ENCODE data around the gene DNAJC27. TPM values are rescaled to one million over a fixed set of nuclear protein-coding genes. Genes with fewer than 3 reads are reported as not detected.

The DNAJC27 gene
- total and polyA plus RNA-seq, 2 of the 13 experiments (the other 11 are each of a cell fraction or from before 2014, with no cell fraction given) = 3.1 to 3.7 TPM

GRCh38 chr2:24955232-24955631 is 16.5 kb downstream of the DNAJC27 start:
- H3K9ac ChIP-seq (ENCODE audit: insufficient read depth, low read depth, low read length) = no peak overlapping the region
- intact Hi-C loops (cut with micrococcal nuclease; ENCODE audit: unreplicated experiment) = no loop called here
- no peak overlapping the region for H2AFZ ChIP-seq (ENCODE audit: low read length)
- no peaks in the 10 kb centered on the region for H3K79me2 ChIP-seq (ENCODE audit: insufficient read depth, low read length)
- H3K4me1 ChIP-seq (ENCODE audit: insufficient read depth, low read length) = no peaks in the 10 kb centered on the region
- no peaks in the 10 kb centered on the region for H4K20me1 ChIP-seq (ENCODE audit: insufficient read depth, low read length)
- ATAC-seq = no peak
- H3K27ac ChIP-seq (ENCODE audit: extremely low read length, insufficient read depth, low read length) = no peak overlapping the region
- H3K27me3 ChIP-seq (ENCODE audit: control insufficient read depth in 1 of 2, insufficient read depth in 2 of 2, low read length in 2 of 2) = no peaks in the 10 kb centered on the region
- FAIRE-seq = no peak
- no peak overlapping the region for H3K4me3 ChIP-seq (replicated peaks in 1 of 3; ENCODE audit: insufficient read depth in 1 of 3, low read depth in 2 of 3, low read length in 3 of 3)
- ChIA-PET CTCF (ENCODE audit: low intra/inter-chr PET ratio, low total read pairs) (no interaction called here), POLR2A (no interaction called here)
- BruUV-seq (replicated peaks) = no TSS peak
- no peak overlapping the region for H3K4me2 ChIP-seq (ENCODE audit: low read depth, low read length)
- no peak for DNase-seq (ENCODE audit: low spot score)
- TF ChIP-seq ZNF354B (CRISPR knock-in tag; IDR thresholded peaks at IDR 0.05) (no peak), TEAD2 (CRISPR knock-in tag; IDR thresholded peaks at IDR 0.05) (no peak), TBX3 (IDR thresholded peaks at IDR 0.05; ENCODE audit: borderline replicate concordance) (no peak), ZNF639 (CRISPR knock-in tag; conservative IDR thresholded peaks at IDR 0.05) (no peak), ZNF34 (CRISPR knock-in tag; IDR thresholded peaks at IDR 0.05; ENCODE audit: borderline replicate concordance) (no peak), ZNF776 (CRISPR knock-in tag; IDR thresholded peaks at IDR 0.05) (no peak), ELK4 (CRISPR knock-in tag; IDR thresholded peaks at IDR 0.05; ENCODE audit: borderline replicate concordance) (no peak), NFE2L1 (CRISPR knock-in tag; IDR thresholded peaks at IDR 0.05; ENCODE audit: borderline replicate concordance) (no peak), ZXDC (CRISPR knock-in tag; IDR thresholded peaks at IDR 0.05) (no peak)
- peaks cover 9% of the 10 kb centered on the region; the same call in 1 of the 2 replicates for H3K9me3 ChIP-seq (ENCODE audit: low read length)
- H3K36me3 ChIP-seq (replicated peaks in 1 of 2; ENCODE audit: control insufficient read depth in 1 of 2, insufficient read depth in 2 of 2, low read length in 2 of 2) = peaks cover 11 to 69% of the 10 kb centered on the region in 2 experiments
- in situ Hi-C loops (cut with HindIII; ENCODE audit: extremely low pct_ligation_motif_present, low pct_unique_long_range_greater_than_20kb) = no loop called here
